ENCODE measurements around the gene MGMT.

GRCh38 chr10:129628823-129629222 is 161.8 kb downstream of the MGMT start:
- TF ChIP-seq POLR2A (IDR thresholded peaks at IDR 0.05) (no peak), CTCF (IDR thresholded peaks at IDR 0.05) (no peak), POLR2AphosphoS5 (IDR thresholded peaks at IDR 0.05) (no peak)
